HuH-7 (cell line): ENCODE data around the gene KRT35.
A peak's percentile ranks its signal among the peaks of the same experiment; 100 is the strongest.

ENCODE experiments used
- DNase-seq: peaks from one replicate; pipeline ENCODE4 v3.0.0; 2011; ENCODE audit warnings: low spot score

The KRT35 gene

DNA sequence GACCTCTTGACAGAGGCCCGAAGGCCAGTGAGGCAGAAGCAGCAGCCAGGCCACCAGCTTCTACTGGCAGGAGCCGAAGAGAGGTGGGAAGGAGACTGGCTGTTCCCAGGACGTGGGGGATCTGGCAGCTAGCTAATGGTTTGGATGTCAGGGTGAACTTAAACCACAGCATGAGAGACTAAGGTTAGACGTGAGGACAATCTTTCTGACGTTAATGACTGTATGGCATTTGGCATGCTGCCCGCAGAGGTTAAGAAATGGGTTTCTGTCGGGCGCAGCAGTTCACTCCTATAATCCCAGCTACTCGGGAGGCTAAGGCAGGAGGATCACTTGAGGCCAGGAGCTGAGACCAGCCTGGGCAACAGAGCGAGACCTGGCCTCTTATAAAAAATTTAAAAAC lies 30.8 kb upstream of the KRT35 start:
- DNase-seq, result no peak

DNA sequence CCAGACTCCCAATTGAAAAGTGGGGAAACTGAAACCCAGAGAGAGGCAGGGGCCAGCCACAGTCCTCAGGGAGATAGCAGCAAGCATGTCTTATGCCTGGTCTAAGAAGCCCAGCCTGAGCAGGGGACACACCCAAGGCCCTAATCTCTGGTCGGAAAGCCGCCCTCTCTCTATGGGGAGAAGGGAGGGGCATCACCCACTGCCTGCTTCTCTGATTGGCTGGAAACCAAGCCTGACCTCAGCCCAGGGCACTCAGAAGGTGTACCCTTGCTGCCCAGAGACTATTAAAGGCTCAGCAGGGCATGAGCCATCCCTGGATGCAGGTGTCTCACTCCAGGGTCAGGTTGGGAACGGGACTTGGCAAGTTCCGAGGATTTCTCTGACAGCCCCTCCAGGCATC lies 30.2 kb upstream of the KRT35 start:
- no peak for DNase-seq

DNA sequence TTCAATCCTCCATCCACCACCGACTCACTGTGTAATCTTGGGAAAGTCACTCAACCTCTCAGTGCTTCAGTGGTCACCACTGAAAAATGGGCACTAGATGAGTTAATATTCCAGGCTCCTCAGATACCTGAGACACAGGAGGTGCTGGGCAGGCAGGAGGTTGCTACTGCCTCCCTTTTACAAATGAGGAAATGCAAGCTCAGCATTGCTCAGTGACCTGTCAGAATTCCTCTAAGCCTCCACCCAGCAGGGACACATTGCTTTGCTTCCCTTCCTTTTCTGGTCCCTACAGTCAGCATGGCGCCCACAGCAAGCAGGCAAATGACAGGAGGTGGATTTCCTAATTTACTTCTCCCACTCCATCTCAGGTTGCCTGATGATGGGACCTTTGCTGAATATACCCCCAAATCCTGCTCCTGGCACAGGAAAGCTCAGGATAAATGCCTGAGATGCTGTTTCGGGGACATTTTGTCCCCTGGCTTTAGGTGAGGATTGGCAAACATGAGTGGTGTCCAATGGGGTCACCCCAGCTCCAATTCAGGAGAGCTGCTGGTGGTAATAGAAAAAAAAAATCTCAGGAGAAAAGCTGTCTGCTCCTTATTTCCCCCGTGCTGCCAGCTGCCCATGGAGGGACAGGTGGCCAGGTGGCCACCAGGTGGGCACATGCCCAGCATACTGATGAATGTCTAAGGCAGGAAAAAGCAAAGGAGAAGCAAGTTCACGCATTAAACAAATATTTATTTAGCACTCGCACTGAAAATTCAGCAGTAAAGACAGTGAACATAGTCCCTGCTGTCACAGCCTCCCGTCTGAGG lies 29.5 kb upstream of the KRT35 start:
- no peak for DNase-seq

DNA sequence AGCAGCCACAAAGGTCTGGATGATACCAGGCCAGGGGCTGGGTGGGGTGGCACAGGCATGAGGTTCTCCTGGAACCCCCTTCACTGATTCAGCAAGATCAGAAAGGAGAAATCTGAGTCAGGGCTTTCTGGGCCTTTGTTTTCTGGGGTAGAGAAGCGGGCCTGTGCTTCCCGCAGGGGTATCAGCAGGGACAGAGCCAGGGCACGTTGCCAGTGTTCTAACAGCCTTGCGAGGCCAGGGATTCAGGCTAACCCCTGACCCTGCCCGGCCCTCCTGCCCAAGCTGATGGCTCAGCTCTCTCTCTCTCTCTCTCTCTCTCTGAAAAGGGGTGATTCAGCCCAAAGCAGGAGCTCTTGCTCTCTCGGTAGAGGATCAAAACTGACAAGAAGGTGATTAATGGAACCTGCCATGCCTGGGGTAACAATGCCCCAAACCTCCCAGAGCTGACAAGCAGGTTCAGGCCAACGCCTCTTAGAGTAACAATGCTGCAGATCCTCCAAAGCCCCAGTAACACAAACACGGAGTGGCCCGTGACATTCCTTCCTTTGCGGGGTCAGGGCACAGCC lies 26.4 kb upstream of the KRT35 start:
- DNase-seq, result no peak

DNA sequence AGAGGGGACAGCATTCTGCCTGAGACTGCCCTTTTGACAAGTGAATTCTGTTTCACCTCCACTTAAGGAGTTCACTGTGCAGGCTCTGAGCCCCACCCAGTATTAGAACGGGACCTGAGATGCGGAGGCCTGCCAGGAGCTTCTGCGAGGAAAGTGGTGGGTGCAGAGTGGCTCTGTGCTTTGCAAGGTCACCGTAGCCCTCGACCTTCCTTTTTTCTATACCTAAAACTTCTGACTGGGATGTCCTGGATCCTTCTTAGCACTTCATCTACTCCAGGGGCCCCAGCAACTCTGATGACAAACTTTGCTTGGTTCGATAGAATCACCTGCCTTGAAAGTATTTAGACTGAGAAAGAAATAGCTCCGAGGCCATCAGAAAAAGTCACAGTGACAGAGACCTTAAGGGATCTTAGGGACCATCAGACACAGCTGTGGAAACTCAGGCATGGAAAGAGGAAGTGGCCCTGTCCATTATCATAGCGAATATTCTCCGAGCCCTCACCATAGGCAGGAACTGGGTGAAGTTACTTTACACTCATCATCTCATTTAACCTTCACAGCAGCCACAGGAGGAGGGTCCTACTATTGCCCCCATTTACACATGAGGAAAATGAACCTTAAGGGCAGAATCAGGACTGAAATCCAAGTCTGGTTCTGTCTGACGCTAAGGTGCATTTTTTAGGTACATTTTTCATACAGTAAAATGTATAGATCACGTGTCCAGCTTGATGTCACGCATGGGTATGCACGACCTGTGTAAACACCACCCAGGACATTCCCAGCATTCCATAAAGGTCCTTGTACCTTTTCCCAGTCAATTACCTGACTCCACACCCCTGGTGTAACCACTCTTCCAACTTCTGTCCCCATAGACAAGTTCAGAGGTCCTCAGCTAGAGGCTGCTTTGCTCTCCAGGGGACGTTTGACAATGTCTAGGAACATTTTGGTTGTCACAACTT lies 25.1 kb upstream of the KRT35 start:
- DNase-seq, result no peak

DNA sequence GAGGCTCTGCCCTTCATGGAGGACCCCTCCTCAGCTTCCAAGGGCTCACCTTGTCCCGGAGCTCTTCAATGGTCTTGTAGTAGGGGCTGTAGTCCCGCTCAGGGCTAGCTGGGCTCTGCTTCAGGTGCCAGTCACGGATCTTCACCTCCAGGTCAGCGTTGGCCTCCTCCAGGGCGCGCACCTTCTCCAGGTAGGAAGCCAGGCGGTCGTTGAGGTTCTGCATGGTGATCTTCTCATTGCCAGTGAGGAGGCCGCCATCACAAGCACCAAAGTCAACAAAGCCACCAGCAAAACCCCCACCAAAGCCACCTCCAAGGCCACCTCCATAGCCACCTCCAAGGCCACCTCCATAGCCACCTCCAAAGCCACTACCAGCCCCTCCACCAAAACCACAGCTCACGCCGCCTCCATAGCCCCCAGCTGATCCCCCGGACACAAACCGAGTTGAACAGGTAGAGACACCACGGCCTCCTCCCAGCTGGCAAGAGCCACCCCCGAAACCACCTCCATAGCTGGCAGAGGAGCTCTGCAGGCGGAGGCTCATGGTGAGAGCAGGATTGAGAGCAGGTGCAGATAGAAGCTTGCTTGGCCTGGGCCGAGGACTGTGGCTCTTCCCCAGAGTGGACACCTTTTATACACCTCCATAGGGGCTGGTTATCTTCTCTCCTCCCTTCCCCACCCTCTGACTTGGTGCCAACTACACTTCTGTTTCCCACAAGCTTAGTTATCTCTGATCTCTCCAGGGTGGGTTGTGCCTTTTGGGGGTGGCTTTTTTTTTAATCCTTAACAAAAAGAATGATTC lies 24.3 kb upstream of the KRT35 start, which contains the start of gene KRT13:
Gene KRT13, minus strand, starts transcription at position 606 of the 802 bp plus-strand sequence. Its CDS starts 62 bp downstream, at position 544.
- DNase-seq, result no peak

DNA sequence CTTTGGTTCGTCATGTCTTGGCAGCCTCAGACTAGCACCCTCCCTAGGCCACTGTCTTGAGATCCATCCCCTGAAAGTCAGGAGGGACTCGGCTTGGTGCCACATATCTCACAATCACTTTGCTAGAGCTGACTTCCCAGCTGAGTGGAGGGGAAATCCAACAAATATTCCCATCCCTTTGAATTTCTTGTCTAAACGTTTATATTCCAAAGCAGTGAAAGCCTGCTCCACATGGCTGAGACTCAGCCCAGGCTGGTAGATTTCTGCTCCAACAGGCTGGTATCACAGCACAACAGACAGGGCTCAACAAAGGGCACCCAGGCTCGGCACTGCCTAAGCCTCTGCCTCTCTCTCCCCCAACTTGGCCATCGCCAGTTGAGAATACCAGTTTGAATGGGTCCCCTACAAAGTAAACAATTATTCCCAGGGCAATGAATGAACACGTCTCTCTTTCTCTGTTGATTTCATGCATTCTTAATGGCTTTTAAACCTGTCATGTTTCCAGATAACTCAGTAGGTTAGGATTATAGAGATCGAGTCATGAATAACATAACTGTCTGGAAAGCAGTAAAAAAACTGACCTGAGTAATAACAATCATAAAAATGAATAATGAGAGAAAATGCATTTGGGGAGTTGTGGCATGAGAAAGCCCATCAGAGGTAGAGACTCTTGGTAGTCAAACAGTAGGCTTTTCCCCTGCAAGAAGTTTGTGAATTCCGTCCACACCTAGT lies 23.5 kb upstream of the KRT35 start:
- no peak for DNase-seq

DNA sequence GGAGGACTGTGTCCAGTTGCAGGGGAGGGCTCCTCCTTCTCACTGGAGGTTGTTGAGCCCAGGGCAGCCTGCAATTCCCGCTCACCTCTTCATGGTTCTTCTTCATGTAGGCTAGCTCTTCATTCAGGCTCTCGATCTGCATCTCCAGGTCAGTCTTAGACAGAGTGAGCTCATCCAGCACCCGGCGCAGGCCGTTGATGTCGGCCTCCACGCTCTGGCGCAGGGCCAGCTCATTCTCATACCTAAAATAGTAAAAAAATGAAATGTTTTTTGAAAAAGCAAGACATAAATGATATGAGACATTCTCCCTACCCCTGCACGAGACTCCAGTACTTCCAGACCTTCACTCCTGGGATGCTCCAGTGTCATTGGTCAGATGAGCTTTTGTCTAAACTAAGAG lies 22.3 kb upstream of the KRT35 start:
- DNase-seq, result no peak

DNA sequence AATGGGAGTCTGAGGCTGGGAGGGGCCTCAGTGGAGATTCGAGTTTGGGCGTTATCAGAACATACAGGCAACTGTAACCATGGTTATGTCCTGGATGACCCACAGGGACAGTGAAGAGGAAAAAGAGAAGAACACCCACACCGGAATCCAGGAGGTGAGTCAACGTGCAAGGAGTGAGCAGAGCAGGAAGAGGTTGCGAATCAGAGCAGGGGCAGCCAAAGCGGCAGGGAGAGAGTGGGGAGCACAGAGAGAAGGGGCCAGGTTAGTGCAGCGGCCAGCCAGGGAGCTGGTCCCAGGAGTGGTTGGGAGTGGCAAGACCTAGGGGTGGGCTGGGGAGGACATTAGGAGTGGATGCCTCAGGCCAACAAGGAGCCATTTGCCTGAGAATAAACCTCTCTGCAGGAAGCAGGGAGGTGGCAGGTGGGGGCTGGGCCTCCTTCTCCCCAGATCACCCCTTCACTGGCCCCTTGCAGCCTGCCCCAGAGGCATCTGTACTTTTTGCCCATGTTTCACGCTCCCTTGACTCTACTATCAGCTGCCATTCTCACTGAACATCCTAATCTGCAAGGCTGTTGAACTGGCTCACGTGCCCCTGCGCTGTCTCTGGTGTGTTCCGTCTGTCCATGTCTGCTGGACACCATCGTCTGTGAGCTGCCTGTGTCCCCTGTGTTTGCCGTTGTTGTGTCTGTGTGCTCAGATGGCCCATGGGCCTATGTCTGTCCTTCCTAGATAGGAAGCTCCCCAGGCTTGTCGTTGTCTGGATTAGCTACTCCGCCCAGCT lies 19.4 kb upstream of the KRT35 start:
- DNase-seq, result no peak

DNA sequence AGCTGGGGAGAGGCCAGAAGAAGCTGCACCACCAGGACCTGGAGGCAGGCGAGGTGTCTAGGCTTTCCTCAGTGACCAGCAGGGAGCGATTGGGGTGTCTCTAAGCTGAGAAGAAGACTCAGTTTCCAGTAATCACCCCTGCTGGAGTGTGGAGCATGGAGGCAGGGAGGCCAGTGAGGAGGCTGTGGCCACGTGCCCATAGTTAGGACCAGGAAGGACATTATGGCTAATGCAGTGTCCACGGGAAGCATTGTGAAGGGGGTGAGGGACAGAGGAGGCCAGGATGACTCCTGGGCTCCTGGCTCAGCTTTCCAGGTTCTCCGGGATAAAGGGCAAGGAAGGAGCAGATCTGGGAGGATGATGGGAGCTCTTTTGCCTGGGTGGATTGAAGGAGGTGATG lies 18.8 kb upstream of the KRT35 start:
- no peak for DNase-seq

DNA sequence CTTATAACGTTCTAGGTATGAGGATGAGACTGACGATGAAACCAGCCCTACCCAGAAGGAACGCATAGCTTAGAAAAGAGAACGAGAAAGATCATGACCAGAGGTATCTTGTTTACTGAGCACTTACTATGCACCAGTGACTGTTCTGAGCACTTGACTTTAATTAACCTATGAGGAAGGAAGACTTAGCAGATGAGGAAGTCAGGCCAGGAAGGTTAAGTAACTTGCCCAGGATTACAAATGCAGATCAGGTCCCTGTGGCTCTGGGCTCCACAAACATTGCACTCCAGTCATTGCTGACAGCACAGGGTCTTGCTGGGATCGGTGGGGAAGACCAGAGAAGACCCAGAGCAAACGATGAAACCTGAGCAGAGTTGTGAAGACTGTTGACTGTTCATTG lies 17.3 kb upstream of the KRT35 start:
- DNase-seq, result no peak

DNA sequence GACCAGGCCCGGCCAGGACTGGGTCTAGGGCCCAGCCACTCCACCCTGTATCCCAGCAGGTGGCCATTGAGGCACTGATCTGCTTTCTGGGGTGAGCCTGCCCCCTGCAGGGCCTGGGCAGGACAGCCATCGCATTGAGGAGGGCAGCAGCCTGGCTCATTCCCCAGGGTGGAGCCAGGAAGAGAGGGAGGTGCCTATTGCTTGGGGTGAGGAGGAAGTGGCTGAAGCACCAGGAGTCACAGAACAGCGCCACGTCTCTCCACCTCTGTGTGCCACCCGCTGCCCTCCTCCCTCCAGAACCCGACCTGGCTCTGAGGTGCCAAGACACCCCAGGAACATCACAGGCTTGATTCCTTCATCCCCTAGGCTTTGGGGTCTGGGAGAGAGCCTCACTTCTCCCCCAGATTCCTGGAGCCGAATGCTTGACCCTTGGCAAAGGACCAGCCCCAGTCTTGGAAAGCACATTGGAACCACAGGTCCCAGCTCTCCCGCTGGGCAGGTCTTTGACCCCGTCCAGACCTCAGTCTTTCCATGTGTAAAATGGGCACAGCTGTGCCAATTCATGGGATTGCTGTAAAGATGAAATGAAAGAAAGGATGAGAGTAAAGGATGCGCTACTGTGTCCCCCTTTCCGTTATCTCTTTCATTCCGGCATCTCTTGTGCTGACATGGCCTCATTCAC lies 16.0 kb upstream of the KRT35 start:
- DNase-seq, result peak; percentile 73

DNA sequence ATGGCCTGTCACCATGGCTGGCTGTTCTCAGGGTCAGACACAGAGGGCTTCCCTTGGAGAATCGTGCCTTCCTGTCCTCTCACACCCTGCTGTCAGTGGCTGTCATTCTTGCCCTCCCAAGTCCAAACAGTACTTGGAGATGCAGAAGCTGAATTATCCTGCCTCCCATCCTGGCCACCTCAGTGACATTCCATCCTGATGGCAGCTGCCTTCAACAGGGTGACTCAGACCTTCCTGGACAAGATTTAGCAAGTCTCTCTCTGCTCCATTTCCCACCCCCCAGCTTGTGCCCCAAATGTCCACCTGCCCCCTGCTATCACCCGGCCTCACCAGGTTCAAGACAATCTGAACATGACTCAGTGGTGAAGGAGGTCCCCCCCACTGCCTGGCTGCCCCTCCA lies 13.6 kb upstream of the KRT35 start:
- DNase-seq, result no peak

DNA sequence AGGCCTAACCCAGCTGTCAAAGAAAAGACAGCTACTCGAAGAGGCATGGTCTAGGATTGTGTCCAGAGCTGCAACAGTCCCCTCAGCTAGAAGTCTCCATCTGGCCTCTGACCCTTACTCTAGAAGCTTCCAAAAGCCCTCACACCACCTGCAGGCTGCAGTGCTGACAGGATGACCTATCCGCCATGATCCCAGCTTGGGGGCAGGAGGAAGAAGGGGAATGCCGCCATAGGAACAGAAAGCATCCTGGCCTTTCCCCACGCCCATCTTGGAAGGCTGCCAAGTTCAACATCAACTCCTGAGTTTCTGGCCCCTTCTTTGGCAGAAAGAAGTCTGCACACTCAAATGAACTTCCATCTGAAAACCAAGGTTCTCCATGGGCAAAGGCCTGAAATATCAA lies 11.8 kb upstream of the KRT35 start:
- DNase-seq, result no peak

DNA sequence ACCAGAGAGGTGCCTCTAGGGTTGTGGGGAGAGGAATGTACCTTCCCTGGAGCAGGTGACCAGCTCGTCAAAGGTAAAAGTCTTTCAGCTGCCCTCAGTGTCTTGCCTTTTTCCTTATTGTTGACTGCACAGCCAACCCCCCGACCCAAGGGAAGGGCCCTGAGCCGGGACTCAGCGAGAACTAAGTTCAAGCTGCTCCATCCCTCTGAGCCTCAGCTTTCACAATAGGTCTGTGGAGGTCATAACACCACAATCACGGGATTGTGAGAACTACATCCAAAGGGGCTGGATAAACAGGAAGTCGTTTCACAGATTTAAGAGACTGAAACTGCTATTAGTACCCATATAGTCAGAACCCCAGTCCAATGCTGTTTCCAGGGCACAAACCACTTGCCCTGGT lies 11.4 kb upstream of the KRT35 start:
- DNase-seq, result no peak

DNA sequence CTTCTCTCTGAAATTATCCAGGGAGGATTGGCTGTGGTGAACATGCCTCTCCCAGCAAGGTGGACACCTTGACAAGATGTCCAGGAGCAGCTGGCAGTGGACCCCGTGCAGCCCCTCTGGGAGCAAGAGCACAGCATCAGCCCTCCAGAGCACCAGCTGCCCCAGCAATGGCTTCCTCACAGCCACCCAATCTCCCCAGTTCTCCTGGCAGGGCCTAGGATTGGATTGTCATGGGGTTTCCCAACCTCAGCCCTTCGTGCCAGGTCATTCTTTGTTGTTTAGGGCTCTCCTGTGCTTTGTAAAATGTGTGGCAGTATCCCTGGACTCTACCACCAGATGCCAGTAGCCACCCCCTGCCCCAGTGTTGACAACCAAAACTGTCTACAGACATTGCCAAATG lies 10.5 kb upstream of the KRT35 start:
- no peak for DNase-seq

DNA sequence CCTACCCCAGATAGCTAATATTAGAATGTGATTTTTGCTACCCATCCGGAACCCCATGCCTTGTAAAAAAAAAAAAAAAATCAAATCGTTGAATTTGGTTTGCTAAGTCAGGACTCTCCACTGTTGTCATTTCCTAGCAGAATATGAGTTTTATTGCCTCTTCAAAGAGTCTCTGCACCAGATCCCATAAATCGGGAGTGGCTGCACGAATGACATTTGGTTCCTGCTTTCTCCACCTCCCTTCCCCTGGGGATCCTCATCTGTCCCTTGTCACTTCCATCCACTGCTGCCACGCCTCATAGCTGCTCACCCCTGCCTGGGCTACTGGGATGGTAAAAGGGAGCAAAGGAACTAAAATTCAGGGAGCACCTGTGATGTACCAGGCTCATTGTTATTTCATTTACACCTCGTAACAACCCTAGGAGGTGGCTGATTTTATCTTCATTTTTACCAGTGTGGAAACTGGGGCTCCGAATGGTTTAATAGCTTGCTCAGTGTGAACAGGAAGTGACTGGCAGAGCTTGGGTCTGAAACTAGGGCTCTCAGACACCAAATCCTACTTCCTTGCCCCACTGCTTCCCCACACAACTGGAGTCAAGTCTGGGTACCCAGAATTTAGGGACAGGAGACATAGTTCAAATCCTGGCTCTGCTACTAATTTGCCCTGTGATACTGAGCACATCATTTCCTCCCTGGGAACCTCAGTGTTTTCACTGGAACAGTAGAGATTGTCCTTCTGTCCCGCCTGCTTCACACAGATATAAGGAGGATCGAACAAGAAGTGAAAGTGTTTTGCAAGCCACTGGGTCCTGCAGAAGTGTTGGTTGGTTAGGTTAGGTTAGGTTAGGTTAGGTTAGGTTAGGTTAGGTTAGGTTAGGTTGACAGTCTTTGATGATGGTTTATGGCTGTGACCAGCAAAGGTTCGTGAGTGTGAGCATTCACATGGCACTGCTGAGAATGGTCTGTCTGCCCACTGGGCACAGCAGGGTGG lies 9.3 kb upstream of the KRT35 start:
- no peak for DNase-seq

DNA sequence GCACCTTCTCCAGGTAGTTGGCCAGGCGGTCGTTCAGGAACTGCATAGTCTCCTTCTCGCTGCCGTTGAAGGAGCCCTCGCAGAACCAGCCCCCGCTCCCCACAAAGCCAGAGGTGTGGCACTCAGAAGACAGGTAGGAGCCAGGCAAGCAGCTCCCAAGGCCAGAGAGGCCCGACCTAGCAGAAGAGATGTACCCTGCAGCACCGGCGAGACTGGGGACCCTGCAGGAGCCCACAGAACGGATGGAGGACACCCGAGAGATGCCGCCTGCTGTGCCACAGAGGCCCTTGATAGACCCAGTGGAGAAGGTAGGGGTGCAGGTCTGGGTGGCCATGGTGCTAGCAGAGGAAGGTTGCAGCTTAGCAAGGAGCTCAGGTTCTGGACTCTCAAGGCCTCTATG lies 8.6 kb upstream of the KRT35 start, which contains the start of gene KRT36:
Gene KRT36, minus strand, starts transcription at position 380 of the 400 bp plus-strand sequence. Its CDS starts 46 bp downstream, at position 334.
- DNase-seq, result no peak
